ENCODE results near the gene CRTAC1.

- TF ChIP-seq, protein P1, sequence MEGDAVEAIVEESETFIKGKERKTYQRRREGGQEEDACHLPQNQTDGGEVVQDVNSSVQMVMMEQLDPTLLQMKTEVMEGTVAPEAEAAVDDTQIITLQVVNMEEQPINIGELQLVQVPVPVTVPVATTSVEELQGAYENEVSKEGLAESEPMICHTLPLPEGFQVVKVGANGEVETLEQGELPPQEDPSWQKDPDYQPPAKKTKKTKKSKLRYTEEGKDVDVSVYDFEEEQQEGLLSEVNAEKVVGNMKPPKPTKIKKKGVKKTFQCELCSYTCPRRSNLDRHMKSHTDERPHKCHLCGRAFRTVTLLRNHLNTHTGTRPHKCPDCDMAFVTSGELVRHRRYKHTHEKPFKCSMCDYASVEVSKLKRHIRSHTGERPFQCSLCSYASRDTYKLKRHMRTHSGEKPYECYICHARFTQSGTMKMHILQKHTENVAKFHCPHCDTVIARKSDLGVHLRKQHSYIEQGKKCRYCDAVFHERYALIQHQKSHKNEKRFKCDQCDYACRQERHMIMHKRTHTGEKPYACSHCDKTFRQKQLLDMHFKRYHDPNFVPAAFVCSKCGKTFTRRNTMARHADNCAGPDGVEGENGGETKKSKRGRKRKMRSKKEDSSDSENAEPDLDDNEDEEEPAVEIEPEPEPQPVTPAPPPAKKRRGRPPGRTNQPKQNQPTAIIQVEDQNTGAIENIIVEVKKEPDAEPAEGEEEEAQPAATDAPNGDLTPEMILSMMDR (IDR thresholded peaks at IDR 0.05), result no peak
- TF ChIP-seq POLR2A (IDR thresholded peaks at IDR 0.05; ENCODE audit: low read length) (no peak), RAD21 (conservative IDR thresholded peaks at IDR 0.05 in 1 of 2, IDR thresholded peaks at IDR 0.05 in 1 of 2) (no peak), CEBPB (IDR thresholded peaks at IDR 0.05) (no peak), EP300 (IDR thresholded peaks at IDR 0.05) (no peak), SMC3 (IDR thresholded peaks at IDR 0.05) (no peak)
- TF ChIP-seq, protein P2, sequence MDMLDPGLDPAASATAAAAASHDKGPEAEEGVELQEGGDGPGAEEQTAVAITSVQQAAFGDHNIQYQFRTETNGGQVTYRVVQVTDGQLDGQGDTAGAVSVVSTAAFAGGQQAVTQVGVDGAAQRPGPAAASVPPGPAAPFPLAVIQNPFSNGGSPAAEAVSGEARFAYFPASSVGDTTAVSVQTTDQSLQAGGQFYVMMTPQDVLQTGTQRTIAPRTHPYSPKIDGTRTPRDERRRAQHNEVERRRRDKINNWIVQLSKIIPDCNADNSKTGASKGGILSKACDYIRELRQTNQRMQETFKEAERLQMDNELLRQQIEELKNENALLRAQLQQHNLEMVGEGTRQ (IDR thresholded peaks at IDR 0.05), result no peak
These were observed 122.6 kb downstream of the CRTAC1 start for GRCh38 chr10:97907830-97908229.

All from A549 (cell line).